Heart left ventricle (tissue), 13 donors: ENCODE measurements around the gene HRH3.

Experiments
- POLR2A ChIP-seq, 2 donors: fragments of 450-650 bp; IDR thresholded peaks; one replicate each; pipeline ENCODE4 v1.6.1; 2017; ENCODE audit warnings: antibody characterized with exemption in 2 of 2, mild to moderate bottlenecking in 2 of 2, moderate library complexity in 2 of 2
- TF ChIP-seq, protein P1 (sequence below), 12 donors: fragments of 200-600 bp; sonication (generic) in 4 of 12; IDR thresholded peaks; one replicate each; pipeline versions ENCODE4 v1.5.0 to v1.8.0; 2018 to 2022; ENCODE audit warnings: antibody characterized with exemption in 12 of 12, mild to moderate bottlenecking in 5 of 12
- donor health status: ischemic (EF 13 %, LVEDD 7.1; RV severe dilation, severe dysfunction).
- donor health status: DM: no; HTN: yes; CAD: no.
- donor health status: DM: no; HTN: no; CAD: no.
- donor health status: ischemic (EF 25% LVEDD 6.9; RV normal size, moderate dysfunction).
- donor health status: ischemic (EF 25% LVEDD 5.7; RV mildly dilated, moderate dysfunction).
- donor health status: ischemic (EF 35%, LVEDD 5.7; RV mildly dilated, moderate dysfunction).
- donor health status: nonischemic (EF 11% LVEDD 7.7; RV severe dilation, severe dysfunction).
- donor health status: DM: yes; HTN: yes; CAD: no.
- donor health status: PGD.
- donor health status: ischemic (EF 29% LVEDD 5.4; RV normal size, mild dysfunction).
- donor health status: nonischemic (EF 23%, LVEDD 6.1; RV moderate dilation, normal function).

GRCh38 chr20:62201173-62202082 is 18.6 kb downstream of the HRH3 start:
- TF ChIP-seq, protein P1, sequence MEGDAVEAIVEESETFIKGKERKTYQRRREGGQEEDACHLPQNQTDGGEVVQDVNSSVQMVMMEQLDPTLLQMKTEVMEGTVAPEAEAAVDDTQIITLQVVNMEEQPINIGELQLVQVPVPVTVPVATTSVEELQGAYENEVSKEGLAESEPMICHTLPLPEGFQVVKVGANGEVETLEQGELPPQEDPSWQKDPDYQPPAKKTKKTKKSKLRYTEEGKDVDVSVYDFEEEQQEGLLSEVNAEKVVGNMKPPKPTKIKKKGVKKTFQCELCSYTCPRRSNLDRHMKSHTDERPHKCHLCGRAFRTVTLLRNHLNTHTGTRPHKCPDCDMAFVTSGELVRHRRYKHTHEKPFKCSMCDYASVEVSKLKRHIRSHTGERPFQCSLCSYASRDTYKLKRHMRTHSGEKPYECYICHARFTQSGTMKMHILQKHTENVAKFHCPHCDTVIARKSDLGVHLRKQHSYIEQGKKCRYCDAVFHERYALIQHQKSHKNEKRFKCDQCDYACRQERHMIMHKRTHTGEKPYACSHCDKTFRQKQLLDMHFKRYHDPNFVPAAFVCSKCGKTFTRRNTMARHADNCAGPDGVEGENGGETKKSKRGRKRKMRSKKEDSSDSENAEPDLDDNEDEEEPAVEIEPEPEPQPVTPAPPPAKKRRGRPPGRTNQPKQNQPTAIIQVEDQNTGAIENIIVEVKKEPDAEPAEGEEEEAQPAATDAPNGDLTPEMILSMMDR (IDR thresholded peaks at IDR 0.05) = no peak
- no peak for TF ChIP-seq POLR2A (IDR thresholded peaks at IDR 0.05)
